ENCODE results near the gene ALDH1L2.
A peak's percentile ranks its signal among the peaks of the same experiment; 100 is the strongest.

Gene ALDH1L2

GRCh38 chr12:104975587-104976343, 108.5 kb downstream of the ALDH1L2 start:
- DNase-seq, result no peak

GRCh38 chr12:104974626-104975290, 109.5 kb downstream of the ALDH1L2 start:
- DNase-seq, result peak; percentile 16

DNA sequence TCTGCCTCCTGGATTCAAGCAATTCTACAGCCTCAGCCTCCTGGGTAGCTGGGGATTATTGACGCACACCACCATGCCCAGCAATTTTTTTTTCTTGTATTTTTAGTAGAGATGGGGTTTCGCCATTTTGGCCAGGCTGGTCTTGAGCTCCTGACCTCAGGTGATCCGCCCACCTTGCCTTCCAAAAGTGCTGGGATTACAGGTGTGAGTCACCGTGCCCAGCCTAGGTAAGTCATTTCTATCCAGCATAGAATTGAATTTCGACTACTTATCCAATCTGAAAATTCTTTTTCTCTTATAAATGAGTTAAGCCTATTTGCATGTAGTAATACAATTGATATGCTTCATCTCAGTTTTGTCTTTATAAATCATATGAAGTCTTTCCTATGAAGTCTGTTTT, 111.0 kb downstream of the ALDH1L2 start:
- DNase-seq, result no peak

GRCh38 chr12:104971306-104971705, 113.0 kb downstream of the ALDH1L2 start:
- no peak for DNase-seq
